GM20000 (cell line): ENCODE data around the gene MGAT3.

ENCODE experiments used
- DNase-seq: peaks from one replicate; pipeline ENCODE4 v3.0.0; 2012; ENCODE audit warnings: low spot score
- TF ChIP-seq, protein P1 (sequence below): IDR thresholded peaks from 2 replicates; pipeline ENCODE4 v1.5.1; 2012; ENCODE audit warnings: mild to moderate bottlenecking, control low read depth; ENCODE audit errors: extremely low read depth, missing control alignments

The MGAT3 gene

DNA sequence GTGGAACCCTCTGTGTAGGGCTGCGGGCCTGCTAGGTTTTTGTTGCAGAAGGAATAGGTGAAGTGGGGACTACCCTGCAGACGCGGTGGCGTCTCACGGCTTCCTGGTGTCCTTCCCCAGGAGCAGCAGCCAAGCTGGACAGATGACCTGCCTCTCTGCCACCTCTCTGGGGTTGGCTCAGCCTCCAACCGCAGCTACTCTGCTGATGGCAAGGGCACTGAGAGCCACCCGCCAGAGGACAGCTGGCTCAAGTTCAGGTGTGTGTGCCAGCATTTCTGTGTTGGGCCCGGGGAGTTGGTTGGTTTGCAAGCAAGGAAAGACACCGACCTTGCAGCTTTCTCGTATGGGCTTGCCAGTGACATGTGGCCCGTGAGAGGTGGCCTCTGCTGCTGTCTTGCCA lies 41.9 kb upstream of the MGAT3 start:
- no peak for DNase-seq
- TF ChIP-seq, protein P1, sequence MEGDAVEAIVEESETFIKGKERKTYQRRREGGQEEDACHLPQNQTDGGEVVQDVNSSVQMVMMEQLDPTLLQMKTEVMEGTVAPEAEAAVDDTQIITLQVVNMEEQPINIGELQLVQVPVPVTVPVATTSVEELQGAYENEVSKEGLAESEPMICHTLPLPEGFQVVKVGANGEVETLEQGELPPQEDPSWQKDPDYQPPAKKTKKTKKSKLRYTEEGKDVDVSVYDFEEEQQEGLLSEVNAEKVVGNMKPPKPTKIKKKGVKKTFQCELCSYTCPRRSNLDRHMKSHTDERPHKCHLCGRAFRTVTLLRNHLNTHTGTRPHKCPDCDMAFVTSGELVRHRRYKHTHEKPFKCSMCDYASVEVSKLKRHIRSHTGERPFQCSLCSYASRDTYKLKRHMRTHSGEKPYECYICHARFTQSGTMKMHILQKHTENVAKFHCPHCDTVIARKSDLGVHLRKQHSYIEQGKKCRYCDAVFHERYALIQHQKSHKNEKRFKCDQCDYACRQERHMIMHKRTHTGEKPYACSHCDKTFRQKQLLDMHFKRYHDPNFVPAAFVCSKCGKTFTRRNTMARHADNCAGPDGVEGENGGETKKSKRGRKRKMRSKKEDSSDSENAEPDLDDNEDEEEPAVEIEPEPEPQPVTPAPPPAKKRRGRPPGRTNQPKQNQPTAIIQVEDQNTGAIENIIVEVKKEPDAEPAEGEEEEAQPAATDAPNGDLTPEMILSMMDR = no peak

DNA sequence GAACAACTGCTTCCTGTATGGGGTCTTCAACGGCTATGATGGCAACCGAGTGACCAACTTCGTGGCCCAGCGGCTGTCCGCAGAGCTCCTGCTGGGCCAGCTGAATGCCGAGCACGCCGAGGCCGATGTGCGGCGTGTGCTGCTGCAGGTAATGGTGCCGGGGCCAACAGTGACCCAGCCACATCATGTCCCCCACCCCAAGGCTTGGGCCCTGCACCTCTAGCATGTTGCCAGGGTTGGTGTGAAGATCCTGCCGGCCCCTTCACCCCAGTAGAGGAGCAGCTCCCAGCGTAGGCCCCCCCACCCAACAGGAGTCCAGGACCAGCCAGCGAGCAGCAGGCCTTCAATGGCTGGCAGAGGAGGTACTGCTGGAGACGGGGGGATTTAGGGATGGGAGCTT lies 41.3 kb upstream of the MGAT3 start:
- no peak for DNase-seq
- TF ChIP-seq, protein P1 = no peak

DNA sequence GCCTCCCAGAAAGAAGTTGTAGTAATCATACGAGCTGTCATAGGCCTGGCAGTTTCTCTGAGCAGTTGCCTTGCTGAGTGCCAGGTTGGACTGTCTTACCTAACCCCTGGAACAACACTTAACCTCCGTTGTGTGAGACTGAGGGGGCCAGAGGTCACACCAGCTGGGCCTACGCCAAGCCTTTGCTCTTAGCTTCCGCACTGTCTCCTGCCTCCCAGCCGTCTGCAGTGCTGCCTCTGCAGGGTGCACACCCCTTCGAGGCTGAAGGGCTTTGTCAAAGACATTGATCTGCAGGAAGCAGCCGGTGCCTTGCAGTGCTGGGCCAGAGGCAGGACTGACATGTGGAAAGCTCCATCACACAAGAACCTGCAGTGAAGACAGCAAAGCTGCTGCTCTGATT lies 40.5 kb upstream of the MGAT3 start:
- no peak for DNase-seq
- TF ChIP-seq, protein P1 = no peak

DNA sequence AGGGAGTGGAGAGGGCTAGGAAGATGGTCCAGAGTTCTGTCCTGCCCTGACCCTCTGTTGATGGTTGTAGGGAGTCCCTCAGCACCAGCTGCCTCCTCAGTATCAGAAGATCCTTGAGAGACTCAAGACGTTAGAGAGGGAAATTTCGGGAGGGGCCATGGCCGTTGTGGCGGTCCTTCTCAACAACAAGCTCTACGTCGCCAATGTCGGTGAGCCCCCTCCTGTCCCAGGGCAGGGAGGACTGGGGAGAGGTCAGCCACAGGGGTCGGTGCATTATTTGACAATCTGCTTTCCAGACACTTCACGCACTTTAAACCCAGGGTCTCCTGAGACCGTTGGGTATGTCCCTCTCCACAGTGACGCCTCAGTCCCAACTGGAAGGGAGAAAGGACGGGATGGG lies 39.2 kb upstream of the MGAT3 start:
- TF ChIP-seq, protein P1 = no peak
- DNase-seq = no peak

DNA sequence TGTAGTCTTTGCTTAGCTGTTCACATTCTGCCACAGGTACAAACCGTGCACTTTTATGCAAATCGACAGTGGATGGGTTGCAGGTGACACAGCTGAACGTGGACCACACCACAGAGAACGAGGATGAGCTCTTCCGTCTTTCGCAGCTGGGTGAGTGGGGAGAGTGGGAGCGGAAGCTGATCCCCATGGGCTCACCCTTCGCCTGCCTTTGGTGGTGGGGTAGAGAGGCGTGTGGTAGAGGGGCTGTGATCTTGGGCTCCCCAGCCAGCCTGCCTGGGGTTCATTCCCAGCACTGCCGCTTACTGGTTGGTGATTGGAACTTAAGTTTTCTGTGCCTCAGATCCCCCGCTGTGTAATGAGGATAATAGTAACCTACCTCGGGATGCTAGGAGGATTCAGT lies 38.1 kb upstream of the MGAT3 start:
- TF ChIP-seq, protein P1 = no peak
- DNase-seq = no peak

DNA sequence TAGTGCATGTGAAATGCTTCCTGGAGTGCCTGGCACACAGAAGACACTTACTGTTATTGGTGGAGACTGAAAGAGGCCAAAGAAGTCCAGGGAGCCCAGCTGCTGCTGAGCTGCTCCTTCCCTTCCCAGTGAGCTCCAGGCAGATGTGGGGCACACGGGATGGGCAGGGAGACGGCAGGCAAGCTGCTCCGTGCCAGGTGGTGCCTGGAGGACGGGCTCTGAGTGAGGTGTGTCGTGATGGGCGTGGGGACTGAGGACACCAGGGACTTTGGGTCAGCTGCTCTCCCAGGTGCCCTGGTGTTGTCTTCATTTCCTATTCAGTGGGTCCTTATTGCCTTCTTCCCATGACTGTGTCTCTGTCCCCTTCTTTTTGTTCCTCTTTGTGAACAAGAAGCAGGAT lies 37.7 kb upstream of the MGAT3 start:
- TF ChIP-seq, protein P1 = no peak
- no peak for DNase-seq

DNA sequence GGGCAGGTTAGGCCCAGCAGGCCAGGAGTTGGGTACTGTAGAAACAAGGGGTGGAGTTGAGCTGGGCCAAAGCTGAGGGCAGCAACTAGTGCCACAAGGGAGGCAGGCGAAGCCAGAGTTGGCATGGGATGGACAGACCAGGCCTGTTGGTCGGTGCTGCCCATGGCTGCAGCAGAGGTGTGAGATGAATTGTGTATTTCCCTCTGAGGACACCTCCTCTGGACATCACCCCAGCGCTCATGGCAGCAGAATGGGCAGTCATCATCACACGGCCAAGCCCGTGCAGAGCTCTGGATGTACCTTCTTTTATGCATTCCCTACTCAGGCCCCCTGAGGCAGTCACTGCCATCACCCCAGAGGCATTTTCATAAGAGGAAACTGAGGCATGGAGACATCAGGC lies 36.9 kb upstream of the MGAT3 start:
- no peak for DNase-seq
- TF ChIP-seq, protein P1 = no peak

DNA sequence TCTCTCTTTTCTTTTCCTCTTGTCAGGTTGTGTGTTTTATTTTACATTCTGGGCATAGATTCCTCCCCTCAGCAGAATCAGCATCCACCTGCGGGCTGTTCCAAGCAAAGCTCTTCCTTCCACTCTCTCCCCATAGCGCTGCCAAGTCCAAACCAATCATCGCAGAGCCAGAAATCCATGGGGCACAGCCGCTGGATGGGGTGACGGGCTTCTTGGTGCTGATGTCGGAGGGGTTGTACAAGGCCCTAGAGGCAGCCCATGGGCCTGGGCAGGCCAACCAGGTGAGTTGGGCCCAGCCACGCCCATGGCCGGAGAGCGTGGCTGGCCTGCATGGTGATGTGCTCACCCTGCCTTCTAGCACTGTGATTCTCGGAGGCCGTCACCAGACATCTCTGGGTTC lies 35.1 kb upstream of the MGAT3 start:
- no peak for DNase-seq
- TF ChIP-seq, protein P1 = no peak
